ENCODE results near the gene LHB.
"Not testable (repeated sequence)": the region's sequence is repeated elsewhere in the genome, so short reads cannot be mapped to it uniquely, and the experiment has no call there.

The LHB gene

DNA sequence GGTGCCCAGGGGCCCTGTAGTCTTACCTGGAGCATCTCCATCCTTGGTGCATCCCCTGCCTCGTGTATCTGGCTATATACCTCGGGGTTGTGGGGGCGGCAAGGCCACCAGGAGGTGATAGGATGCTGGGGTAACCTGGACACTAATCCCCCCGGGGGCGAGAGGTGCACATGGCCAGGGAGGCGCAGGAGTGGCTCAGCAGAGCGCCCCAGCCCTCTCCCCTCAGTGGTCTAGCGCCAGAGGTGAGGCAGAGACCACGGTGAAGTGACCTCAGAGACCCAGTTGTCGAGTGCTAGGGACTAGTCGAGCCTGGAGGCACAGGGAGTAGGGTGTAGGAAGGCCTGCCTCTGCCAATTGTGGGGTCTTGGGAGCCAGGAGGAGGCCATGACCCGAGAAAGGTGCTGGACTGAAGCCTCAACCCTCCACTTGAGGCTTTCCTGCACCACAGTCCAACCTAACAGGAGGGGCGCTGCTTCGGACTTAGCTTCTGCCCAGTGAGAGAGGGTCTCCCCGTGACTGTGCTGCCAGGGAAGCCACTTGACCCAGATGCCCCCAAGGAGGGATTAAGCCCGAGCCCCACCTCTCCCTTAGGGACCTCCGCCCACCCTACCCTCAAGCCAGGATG lies at the start of gene LHB:
Gene LHB, minus strand, starts transcription at position 51 of the 625 bp plus-strand sequence. Its CDS starts 10 bp downstream, at position 41.
- FAIRE-seq: no peak

- no peak for FAIRE-seq
Measured at GRCh38 chr19:49065905-49066512, 49.1 kb upstream of the LHB start.

DNA sequence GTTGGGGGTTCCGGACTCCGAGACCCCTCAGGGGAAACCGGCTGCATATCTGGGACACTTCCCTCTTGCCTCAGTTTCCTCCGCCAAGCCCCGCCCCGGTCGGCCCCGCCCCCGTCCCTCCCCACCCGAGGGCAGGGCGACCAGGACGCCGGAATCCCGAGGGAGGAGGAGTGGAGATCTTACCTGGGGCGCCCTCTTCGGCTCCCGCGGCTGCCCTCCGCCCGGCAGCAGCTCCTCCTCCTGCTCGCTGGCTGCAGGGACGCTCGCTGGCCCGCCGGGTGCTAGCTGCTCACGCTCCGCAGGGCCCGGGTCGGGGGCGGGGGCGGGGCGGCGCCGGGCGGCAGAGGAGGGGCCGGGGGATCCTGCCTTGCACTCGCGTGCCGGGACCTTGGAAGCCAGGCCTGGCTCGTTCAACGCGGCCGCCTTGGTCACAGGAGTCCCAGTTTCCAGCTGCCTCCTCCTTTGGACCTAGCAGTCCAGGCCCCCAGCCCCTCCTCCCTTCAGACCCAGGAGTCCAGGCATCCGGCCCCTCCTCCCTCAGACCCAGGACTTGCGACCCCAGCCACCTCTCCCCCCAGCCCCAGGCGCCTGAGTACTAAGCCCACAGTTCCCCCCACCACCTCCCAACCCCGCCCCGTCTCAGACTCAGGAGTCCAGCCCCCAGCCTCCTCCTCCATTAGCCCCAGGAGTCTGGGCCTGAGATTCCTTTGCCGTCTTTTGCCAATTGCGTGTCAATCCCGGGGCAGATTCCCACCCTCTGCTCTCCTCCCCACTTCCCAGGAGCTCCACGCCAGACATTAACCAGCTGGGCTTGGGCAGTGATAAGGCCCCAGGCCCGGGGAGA lies 48.1 kb upstream of the LHB start, which contains the start of gene NTF4:
Gene NTF4, minus strand, starts transcription at position 51 of the 844 bp plus-strand sequence. CDS start 2,821 bp downstream, outside the sequence.
- no peak for FAIRE-seq

DNA sequence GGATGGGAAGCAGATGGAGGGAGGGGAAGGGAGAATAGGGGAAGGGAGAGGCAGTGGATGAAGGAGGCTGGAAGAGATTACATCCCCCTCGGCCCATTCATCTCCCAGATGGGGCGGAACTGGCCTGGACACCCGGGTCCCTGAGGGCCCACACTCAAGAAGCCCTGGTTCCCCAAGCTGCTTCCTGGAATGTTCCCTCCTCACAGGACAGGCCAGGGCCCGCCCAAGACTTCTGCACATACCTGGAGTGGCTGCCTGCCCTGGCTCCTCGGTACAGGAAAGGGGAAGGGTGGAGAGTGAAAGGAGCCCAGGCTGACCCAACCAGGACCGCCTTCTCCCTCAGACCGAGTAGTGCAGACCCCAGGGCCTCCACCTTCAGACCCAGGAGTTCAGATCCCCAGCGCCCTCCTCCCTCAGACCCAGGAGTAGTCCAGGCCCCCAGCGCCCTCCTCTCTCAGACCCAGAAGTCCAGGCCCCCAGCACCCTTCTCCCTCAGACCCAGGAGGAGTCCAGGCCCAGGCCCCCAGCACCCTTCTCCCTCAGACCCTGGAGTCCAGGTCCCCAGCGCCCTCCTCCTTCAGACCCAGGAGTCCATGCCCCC lies 47.2 kb upstream of the LHB start:
- no peak for FAIRE-seq

GRCh38 chr19:49061445-49061844 lies 44.6 kb upstream of the LHB start:
- no peak for FAIRE-seq

DNA sequence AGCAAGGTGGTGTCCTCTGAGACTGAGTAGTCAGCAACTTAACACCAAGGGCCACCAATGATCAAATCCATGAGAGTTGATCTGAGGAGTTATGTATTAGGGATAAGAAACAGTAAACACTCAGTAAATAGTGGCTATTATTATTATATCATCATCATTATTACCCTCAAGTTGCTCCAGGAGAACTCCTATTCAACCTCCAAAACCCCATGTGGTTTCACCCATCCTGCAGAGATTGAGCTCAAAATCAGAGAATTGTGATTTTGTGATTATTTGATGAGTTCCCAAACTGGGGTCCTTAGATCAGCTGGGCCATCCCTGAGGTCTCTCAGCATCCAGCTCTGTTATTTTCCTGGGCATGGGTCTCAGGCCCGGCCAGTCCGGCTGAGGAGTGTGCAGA lies 44.1 kb upstream of the LHB start:
- no peak for FAIRE-seq

GRCh38 chr19:49059053-49059452 lies 42.2 kb upstream of the LHB start:
- FAIRE-seq: no peak

DNA sequence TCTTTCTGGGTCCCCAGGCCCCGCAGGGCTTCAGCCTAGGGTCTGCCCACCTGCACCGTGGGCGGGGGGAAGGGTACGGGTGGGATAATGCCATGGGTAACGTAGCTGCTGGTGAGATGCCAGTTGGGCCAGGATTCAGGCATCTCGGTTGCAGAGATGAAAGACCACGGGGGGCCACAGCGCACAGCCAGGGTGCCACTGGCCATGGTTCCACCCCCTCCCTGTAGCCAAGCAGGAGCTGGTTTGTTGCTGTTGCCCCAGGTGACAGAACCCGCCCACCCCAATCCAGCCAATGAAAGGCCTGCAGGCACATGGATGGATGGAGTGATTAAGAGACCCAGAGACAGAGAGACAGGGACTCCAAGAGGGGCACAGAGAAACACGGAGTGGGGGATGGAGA lies 41.7 kb upstream of the LHB start:
- FAIRE-seq: no peak

DNA sequence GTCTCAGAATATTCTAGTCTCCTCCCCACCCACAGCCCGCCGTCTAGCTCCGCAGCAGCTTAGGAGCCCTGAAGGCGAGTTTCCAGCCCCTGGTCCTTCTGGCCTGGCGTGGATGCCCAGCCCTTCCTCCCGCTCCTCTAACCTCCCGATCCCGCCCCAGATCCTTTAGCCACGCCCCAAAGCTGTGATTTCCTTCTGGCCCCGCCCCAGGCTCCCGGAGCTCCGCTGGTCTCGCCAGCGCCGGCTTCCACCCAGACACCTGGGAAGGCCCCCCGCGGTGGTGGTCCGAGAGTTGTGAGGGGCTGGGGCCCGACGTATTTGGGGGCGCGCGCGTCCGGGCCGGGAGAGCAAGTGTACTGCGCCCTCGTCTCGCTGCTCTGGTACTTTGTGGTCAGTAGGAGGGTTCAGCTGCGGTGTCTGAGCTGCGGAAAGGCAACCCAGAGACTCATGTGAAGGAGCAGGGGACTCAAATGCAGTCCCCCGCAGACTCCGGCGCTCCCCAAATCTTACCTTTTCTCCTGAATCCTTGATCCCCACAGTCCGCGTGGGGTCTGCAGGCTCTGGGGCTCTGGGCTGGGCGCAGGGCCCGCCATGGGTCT lies 40.8 kb upstream of the LHB start, which contains the start of gene CGB7:
Gene CGB7, minus strand, starts transcription at position 114 of the 599 bp plus-strand sequence. CDS start 2,374 bp downstream, outside the sequence.
- FAIRE-seq: no peak

- not testable (repeated sequence) for FAIRE-seq
Measured at GRCh38 chr19:49056902-49057596, 40.2 kb upstream of the LHB start.

- no peak for FAIRE-seq
Measured at GRCh38 chr19:49056101-49056901, 39.4 kb upstream of the LHB start.

- not testable (repeated sequence) for FAIRE-seq
Measured at GRCh38 chr19:49050376-49051033, 33.6 kb upstream of the LHB start.

DNA sequence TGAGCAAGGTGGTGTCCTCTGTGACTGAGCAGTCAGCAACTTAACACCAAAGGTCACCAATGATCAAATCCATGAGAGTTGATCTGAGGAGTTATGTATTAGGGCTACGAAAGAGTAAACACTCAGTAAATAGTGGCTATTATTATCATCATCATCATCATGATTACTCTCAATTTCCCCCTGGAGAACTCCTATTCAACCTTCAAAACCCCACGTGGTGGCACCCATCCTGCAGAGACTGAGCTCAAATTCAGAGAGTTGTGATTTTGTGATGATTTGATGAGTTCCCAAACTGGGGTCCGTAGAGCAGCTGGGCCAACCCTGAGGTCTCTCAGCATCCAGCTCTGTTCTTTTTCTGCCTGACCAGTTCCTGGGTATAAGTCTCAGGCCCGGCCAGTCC lies 32.9 kb upstream of the LHB start:
- FAIRE-seq: not testable (repeated sequence)

- FAIRE-seq: not testable (repeated sequence)
Measured at GRCh38 chr19:49049011-49049410, 32.1 kb upstream of the LHB start, which contains the start of gene CGB8. Gene CGB8, minus strand, starts transcription at chr19:49049111. Its CDS starts 372 bp downstream, at chr19:49048739.

- FAIRE-seq: not testable (repeated sequence)
Measured at GRCh38 chr19:49043548-49043947, 26.7 kb upstream of the LHB start, which contains the start of gene CGB5. Gene CGB5, plus strand, starts transcription at chr19:49043848. Its CDS starts 362 bp downstream, at chr19:49044210.

GRCh38 chr19:49042666-49043065 lies 25.8 kb upstream of the LHB start:
- FAIRE-seq: not testable (repeated sequence)

- FAIRE-seq: no peak
Measured at GRCh38 chr19:49042177-49042576, 25.3 kb upstream of the LHB start.

GRCh38 chr19:49039736-49040135 lies 22.8 kb upstream of the LHB start:
- FAIRE-seq: not testable (repeated sequence)

- FAIRE-seq: not testable (repeated sequence)
Measured at GRCh38 chr19:49038557-49039276, 21.8 kb upstream of the LHB start.

- not testable (repeated sequence) for FAIRE-seq
Measured at GRCh38 chr19:49038111-49038510, 21.2 kb upstream of the LHB start.
